Measurements from ENCODE around the gene MPZL2.
"Not testable (repeated sequence)": the region's sequence is repeated elsewhere in the genome, so short reads cannot be mapped to it uniquely, and the experiment has no call there.

MPZL2 gene

DNA sequence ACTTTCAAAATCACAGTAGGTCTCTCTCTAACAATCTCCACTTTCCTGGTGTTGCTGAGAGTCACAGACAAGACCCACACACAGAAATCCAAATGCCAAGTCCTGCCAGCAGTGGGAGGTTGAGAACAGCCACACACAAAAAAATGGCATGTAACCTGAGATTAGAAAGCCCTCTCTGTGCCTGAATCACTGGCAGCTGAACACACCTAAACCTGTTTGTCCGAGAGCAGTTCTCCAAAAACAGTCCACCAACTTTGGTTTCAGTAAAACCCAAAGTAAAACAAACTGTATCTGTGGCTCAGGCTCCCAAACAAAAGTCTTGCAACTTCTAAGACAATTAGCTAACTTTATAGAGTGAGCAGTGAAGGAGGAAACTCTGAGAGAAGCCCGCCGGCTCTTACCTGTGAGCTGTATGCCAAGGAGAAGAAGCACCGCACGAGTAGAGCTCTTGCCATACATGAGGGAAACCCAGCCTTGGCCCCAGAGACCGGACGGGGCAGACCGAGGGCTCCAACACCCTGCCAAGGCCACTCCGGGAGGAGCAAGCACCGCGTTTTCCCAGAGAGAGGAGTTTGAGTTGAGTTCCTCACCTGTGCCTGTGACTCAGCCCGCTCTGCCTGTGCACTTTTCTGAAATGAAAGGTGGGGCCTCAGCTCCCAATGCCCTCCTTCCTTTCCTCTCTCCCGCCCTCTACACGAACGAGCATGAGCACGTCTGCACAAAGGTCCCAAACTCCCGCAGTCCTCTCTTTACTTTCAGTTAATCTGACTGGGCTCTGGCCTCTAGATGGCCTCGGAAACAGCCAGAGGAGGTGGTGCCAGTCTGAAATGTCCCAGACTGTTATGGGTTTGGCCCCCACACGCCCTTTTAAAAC lies at the start of gene MPZL2:
TSS of gene MPZL2 (minus strand) at position 603 of the 874 bp plus-strand sequence. CDS start at position 459, 144 bp downstream.
- DNase-seq (ENCODE audit: low read depth in 2 of 2): peak in 1 of 2 donors; percentile 30

DNA sequence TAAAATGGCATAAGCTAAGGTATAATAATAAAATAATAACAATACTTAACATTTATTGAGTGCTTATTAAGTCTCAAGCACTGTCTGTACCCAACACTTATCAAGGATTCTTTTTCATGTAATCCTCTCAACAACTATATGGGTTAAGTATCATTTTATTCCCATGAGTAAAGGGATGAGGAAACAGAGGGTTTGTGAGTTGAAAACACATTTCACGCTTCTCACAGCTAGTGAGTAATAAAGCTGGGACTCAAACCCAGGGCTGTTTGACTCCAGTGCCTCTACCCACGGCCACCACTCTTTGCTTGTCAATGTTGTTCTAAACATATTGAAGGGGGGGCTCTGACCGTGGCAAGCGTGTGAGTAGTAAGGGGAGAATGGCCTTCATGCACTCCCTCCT lies 49.1 kb upstream of the MPZL2 start:
- no peak for DNase-seq (ENCODE audit: low read depth in 2 of 2)

DNA sequence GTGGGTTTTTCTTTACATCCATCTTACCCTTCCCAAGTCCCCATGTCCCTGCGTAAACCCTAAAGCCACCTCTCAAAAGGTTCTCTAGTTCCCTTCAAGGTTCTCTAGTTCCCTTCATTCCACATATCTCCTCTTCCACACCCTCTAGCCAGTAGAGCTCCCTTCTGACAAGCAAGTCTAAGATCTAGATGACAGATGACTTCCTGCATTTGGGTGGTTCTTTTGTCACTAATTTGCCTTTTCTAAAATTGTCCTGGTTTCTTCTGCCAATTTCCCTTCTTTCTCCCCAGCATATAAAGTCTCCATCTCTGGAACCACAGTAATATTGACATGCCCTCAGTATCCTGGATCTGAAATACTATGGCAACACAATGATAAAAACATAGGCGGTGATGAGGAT lies 48.2 kb upstream of the MPZL2 start:
- no peak for DNase-seq (ENCODE audit: low read depth in 2 of 2)

DNA sequence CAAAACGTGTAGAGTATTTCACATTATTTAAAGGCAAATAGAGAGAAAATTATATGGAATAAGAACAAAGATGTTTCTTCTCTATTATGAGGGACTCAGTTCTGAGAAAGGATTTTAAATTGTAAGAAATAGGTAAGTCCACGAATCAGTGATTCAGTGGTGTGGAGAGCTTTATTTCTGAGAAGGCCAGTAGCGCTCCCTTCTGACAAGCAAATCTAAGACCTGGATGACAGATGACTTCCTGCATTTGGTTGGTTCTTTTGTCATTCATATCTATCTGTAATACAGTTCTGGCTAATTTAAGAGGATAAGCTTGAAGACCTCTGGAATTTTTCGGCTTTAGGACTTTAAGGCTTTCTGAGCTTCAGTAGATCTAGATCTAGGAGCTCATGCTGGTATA lies 47.4 kb upstream of the MPZL2 start:
- no peak for DNase-seq (ENCODE audit: low read depth in 2 of 2)

DNA sequence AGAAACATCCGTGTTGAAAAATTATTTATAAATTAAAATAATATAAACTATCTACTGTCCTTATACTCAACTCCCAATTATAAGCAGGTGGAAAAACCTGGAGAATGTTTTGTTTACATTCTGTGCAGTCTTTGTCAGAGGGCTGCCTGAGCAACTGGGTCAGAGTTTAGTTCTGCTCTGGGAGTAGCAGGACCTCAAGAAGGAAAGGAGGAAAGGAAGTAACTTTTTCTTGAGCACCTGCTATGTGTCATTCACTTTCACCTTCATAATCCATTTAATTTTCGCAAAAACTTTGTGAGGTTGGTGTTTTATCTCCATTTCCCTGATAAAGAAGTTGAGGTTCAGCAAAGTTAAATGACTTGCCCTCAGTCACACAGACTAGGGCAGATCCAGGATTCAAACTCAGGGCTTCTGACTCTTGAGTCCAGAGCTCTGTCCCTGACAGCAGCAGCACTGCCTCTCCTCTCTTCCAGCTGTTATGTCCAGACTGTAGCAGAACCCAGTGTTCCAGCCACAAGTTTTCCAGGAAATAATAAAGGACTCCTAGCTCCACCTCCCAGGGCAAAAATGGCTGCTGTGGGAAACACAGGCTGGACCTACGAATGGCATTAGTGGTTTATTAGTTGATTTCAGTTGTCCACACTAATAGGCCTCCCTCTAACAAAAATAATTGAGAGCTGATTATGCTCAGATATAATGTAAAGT lies 46.8 kb upstream of the MPZL2 start:
- no peak for DNase-seq (ENCODE audit: low read depth in 2 of 2)

DNA sequence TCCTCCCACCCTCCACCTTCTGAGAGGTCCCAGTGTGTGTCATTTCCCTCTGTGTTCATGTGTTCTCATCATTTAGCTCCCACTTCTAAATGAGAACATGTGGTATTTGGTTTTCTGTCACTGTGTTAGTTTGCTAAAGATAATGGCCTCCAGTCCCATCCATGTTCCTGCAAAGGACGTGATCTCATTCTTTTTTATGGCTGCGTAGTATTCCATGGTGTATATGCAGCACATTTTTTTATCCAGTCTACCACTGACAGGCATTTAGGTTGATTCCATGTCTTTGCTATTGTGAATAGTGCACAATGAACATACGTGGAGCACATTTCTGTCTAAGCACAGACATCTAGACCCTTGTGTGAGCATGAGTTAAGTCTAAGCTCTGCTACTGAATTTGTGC lies 46.2 kb upstream of the MPZL2 start:
- no peak for DNase-seq (ENCODE audit: low read depth in 2 of 2)

DNA sequence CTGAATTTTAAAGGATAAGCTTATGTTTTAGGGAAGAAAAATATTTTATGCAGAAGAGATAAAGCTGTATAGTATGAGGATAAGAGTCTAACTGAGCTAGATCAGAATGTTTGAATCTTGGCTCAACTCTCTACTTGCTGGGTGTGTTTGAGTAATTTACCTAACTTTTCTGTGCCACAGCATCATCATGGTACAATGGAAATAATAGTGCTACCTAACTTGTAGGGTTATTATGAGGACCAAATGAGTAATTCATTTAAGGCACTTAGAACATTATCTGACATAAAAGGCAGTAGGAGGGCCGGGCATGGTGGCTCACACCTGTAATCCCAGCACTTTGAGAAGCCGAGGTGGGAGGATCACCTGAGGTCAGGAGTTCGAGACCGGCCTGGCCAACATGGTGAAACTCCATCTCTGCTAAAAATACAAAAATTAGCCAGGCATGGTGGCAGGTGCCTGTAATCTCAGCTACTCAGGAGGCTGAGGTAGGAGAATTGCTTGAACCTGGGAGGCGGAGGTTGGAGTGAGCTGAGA lies 45.0 kb upstream of the MPZL2 start:
- not testable (repeated sequence) for DNase-seq (ENCODE audit: low read depth in 2 of 2)

DNA sequence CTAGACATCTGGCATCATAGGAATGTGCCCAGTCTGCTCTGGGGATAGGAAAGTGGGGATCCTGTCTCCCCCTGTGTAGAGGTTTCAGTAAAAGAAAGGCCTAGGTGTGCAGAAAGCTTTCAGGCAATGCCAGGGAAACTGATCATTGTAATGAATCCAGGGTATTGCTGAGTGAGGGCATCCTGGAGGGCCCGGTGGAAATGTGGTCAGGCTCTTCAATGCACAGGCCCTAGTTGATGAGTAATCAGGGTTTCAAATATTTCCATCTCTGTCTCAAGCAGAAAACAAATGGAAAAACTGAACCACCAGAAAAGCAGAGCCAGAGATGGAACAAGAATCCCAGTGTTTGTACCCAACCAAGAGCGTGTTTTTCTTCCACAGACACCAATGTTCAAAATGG lies 42.5 kb upstream of the MPZL2 start:
- DNase-seq (ENCODE audit: low read depth in 2 of 2): peak in 1 of 2 donors; percentile 27

DNA sequence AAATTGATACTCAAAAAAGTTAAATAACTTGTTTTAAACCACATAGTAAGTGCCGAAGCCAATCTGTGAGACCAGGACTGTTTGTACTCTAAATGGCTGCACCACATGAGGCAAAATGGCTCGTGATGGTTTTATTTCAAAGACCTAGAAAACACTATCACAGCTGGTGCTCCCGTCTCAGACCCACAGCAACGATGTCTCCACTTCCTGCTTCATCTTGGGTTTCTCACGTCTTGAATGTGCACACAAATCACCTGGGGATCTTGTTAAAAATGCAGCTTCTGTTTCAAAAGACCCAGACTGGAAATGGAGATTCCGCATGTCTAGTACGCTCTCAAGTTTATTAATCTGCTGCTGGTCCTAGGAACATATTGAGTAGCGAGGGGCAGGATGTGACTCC lies 41.6 kb upstream of the MPZL2 start:
- no peak for DNase-seq (ENCODE audit: low read depth in 2 of 2)

DNA sequence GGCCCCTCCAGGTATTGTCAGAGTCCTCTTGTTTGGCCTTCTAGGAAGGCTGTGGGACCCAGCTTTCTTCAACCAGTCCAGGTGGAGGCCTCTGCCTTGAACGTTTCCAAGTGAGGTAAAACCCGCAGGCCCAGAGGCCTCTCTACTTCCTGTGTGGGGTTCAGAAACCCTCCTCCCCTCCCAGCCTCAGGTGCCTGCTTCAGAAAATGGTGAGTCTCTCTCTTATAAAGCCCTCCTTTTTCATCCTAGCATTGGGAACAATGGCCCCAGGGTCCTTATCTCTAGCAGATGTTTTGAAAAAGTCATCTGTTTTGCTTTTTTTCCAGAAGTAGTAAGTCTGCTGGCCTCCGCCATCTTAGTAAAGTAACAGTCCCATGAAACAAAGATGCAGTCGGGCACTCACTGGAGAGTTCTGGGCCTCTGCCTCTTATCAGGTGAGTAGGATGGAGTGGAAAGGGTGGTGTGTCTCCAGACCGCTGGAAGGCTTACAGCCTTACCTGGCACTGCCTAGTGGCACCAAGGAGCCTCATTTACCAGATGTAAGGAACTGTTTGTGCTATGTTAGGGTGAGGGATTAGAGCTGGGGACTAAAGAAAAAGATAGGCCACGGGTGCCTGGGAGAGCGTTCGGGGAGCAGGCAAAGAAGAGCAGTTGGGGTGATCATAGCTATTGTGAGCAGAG lies 40.6 kb upstream of the MPZL2 start, which contains the start of gene CD3E:
TSS of gene CD3E (plus strand) at position 163 of the 681 bp plus-strand sequence. CDS start at position 386, 223 bp downstream.
- peak in 1 of 2 donors; percentile 54 for DNase-seq (ENCODE audit: low read depth in 2 of 2)

DNA sequence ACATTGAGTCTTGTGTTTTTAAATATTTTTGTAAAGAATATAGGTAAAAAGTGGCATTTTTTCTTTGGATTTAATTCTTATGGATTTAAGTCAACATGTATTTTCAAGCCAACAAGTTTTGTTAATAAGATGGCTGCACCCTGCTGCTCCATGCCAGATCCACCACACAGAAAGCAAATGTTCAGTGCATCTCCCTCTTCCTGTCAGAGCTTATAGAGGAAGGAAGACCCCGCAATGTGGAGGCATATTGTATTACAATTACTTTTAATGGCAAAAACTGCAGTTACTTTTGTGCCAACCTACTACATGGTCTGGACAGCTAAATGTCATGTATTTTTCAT lies 40.1 kb upstream of the MPZL2 start:
- no peak for DNase-seq (ENCODE audit: low read depth in 2 of 2)

DNA sequence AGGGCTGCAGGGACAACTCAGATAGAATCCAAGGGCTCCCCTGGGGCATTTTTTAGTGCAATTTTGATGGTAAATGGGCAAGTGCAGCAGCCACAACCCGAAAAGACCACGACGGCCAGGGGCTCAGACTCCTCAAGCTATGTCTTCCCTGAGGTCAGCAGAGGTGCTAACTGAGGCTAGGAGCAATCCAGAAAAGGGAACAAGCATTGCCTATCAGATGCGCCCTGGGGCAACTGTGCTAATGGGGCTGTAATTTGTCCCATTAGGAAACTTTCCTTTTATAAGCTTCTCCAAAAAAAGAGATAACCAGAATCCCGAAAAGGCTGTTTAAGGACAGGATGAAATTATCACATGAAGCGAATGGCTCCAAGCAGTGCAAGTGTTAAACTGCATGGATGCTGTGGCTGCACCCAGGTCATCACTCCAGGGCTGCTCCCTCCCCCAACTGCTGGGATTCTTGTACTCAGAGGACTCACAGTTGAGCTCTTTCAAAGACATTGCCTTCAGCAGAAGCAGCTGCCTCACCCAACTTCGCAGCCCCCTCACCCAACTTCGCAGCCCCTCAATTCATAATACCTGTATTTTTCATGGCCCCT lies 37.6 kb upstream of the MPZL2 start:
- DNase-seq (ENCODE audit: low read depth in 2 of 2): no peak

DNA sequence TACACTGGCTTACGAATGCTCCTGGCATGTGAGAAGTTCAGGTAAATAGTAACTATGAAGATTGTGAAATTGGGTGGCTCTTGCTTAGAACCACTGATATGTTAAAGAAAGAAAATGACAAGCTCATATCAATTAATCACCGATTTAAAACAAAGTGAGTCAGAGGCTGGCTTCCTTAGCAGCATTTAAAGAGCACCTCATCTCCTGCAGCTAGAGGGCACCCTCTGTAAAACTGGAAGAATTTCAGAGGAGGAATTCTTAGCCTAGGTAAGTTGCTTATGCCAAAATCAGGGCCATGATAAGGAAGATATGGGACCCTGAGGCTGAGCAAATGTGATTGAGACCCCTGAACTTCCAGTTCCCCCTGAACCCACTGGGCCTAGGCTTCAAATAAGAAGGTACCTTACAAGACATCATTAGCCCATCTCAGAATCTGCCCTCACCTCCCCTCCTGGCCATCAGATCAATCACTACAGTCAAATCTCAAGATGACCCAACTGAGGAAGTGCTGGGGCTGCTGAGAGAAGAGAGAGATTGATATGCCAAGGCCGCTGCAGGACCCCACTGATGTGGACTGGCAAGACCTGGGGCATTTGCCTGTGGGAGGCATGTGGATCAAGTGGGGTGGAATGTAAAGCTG lies 31.8 kb upstream of the MPZL2 start:
- DNase-seq (ENCODE audit: low read depth in 2 of 2): no peak

DNA sequence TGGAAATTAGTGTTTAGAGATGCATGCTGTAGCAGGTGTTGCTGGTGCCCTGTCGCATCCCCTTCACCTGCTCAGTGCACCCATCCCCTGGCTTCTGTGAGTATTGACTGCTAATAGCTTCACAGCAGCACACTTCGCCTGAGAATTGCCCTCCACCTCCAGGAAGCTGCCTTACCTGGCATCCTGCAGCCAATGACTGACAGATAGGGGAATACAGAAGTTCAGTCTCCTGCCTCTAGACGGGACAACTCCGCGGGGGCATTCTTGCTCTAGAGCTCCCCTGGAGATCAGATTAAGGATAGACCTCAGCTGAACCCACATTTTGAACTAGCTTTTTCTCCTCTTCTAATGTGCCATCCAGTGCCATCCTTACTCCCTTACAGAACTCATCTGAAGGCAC lies 31.1 kb upstream of the MPZL2 start:
- DNase-seq (ENCODE audit: low read depth in 2 of 2): no peak

DNA sequence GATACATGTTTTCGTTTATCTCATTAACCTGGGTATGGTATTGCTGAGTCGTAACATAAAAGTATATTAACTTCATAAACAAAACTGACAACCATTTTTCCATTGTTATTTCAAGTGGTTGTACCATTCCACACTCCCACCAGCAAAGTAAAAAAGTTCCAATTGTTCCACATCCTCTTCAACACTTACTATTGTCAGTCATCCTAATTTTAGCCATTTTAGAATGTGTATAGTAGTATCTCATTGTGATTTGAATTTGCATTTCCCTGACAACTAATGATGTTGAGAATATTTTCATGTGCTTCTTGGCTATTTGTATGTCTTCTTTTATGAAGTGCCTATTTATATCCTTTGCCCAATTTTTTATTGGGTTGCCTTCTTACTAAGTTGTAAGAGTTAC lies 30.0 kb upstream of the MPZL2 start:
- DNase-seq (ENCODE audit: low read depth in 2 of 2): no peak

DNA sequence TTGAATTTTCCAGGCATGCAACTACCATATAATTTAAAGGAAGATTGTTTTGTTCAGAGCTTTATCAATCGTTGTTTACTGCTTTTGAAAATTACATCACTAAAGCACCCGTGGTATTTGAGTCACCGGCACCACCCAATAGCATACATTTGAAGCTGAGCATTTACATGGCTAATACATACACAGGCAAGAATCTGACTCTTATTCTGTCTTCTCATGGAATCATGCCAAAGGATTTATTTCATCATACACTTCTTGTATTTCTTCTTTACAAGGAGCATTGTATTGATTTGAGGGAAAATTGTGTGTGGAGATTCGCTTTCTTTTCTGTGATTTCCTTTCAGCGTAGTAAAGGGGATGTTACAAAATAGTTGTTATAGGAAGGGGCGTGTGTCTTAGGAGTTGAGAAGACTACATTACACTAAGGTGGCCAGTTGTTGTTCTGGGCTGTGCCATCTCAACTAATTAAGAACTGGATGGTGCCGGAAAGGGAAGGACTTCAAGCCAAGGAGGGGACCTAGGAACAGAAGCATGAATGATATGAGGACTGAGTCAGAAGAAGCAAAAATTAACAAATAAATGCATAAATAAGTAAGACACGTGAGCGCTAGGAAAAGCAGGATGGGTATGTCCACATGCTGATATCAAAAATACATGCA lies 27.5 kb upstream of the MPZL2 start:
- DNase-seq (ENCODE audit: low read depth in 2 of 2): no peak

DNA sequence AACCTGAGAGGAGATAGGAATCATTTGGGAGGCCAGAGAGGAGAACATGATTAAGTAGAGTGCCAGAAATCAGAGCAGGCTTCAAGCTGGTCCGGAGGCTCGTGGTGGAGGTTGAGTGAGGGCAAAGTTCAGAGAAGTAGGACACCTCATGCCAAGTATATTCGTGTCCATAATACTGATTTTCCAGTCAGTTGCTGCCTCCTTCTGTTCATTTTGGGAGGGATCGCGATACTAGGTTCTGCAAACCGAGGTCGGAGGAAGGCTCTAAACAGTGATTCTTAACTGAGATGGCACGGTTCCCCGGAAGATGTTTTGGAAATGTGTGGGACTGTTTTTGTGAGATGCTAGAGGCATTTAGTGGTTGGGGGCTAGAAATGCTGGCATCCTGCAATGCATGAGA lies 26.8 kb upstream of the MPZL2 start:
- no peak for DNase-seq (ENCODE audit: low read depth in 2 of 2)

DNA sequence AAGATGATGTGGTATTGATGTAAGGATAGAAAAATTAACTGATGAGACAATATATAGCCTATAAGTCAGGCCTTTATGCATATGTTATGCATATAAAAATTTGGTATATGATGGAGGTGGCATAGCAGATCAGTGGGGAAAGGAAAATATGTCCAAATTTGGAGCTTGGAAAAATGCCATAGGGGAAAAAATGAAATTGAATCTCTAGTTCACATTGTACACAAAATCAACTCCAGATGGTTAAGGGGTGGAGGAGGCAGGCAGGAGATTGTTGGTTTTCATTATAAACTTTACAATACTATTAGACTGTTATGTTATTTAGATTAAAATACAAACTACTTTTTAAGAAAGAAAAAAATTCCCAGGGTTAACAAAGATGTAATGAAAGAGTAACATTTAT lies 25.3 kb upstream of the MPZL2 start:
- no peak for DNase-seq (ENCODE audit: low read depth in 2 of 2)

DNA sequence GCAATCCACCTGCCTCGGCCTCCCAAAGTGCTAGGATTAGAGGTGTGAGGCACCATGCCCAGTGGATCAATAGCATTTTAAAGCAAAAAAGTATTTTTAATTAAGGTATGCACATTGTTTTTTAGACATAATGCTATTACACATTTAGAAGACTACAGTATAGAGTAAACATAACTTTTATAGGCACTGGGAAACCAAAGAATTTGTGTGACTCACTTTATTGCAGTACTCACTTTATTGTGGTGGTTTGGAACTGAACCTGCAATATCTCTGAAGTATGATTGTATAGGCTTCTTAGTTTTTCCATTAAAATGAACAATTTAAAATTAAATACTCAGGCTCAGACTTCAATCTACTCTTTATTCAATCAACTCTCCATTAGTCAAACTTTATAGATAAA lies 22.9 kb upstream of the MPZL2 start:
- no peak for DNase-seq (ENCODE audit: low read depth in 2 of 2)

DNA sequence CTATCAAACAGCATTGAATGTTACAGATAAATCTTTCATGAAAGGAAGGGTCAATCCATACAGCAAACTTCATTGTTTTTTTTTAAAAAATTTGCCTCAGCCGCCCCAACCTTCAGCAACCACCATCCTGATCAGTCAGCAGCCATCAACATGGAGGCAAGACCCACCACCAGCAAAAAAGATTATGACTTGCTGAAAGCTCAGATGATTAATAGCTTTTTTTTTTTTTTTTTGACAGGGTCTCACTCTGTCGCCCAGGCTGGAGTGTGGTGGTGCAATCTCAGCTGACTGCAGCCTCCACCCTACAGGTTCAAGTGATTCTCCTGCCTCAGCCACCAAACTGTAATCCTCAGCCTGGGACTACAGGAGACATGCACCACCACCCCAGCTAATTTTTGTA lies 22.4 kb upstream of the MPZL2 start:
- DNase-seq (ENCODE audit: low read depth in 2 of 2): no peak

Measured in activated CD4-positive, alpha-beta T cell treated with anti-CD3 and anti-CD28 coated beads for 24 hours (primary cell).